HEK293 (cell line): ENCODE measurements around the gene PEX14.
A peak's percentile ranks its signal among the peaks of the same experiment; 100 is the strongest.

Experiments
- CTCF ChIA-PET: fragments of 350-600 bp; formaldehyde crosslinking; extraction: SDS; loops from one replicate; lab custom pipeline; 2021; ENCODE audit warnings: antibody characterized with exemption; lab: Yijun Ruan, JAX
- POLR2A ChIA-PET: fragments of 300-600 bp; formaldehyde crosslinking; extraction: SDS; loops from one replicate; lab custom pipeline; 2020; ENCODE audit warnings: antibody characterized with exemption, inconsistent platforms; lab: Yijun Ruan, JAX
- H3K27ac ChIP-seq: fragments of 200-500 bp; sonication (Bioruptor generic); 2 replicates; pipeline ENCODE4 v1.5.1; 2014; ENCODE audit warnings: low read depth, low read length, control low read depth, inconsistent platforms; ENCODE audit errors: extremely low read depth
- H3K36me3 ChIP-seq, 2 experiments: fragments of 200-500 bp in 1 of 2; sonication (Bioruptor generic) in 1 of 2; 1 replicate in 1 of 2; 2 replicates in 1 of 2; pipeline ENCODE4 v1.5.1; 2014 to 2017; ENCODE audit warnings: inconsistent platforms in 2 of 2, low read length in 2 of 2; ENCODE audit not compliant: control insufficient read depth in 2 of 2, insufficient read depth in 1 of 2
- H3K4me1 ChIP-seq: fragments of 200-500 bp; sonication (Bioruptor generic); 2 replicates; pipeline ENCODE4 v1.5.1; 2014; ENCODE audit warnings: mild to moderate bottlenecking, low read length, inconsistent platforms; ENCODE audit not compliant: control insufficient read depth, insufficient read depth
- H3K4me3 ChIP-seq: 2 replicates; pipeline ENCODE4 v1.5.1; 2011; ENCODE audit warnings: low read depth, mild to moderate bottlenecking, control low read depth, low read length, moderate library complexity
- H3K9me3 ChIP-seq: fragments of 200-500 bp; sonication (Bioruptor generic); 2 replicates; pipeline ENCODE4 v1.5.1; 2014; ENCODE audit warnings: low read depth, low read length, inconsistent platforms; ENCODE audit not compliant: control insufficient read depth, insufficient read depth
- BCL11B ChIP-seq: fragments of 450-650 bp; formaldehyde crosslinking; IDR thresholded peaks from 2 replicates; pipeline ENCODE4 v1.5.1; 2016; ENCODE audit warnings: low read depth, missing biosample characterization, missing genetic modification characterization
- FEZF1 ChIP-seq: fragments of 450-650 bp; formaldehyde crosslinking; IDR thresholded peaks from 2 replicates; pipeline ENCODE4 v1.5.1; 2016; ENCODE audit warnings: missing biosample characterization, missing genetic modification characterization
- HOXC10 ChIP-seq: sonication (generic); formaldehyde crosslinking; IDR thresholded peaks from 2 replicates; pipeline ENCODE4 v1.8.1; 2023; ENCODE audit warnings: mild to moderate bottlenecking, missing genetic modification reagents
- KLF8 ChIP-seq: fragments of 450-650 bp; formaldehyde crosslinking; IDR thresholded peaks from 2 replicates; pipeline ENCODE4 v1.5.1; 2016; ENCODE audit warnings: missing biosample characterization, missing genetic modification characterization
- OSR2 ChIP-seq: fragments of 450-650 bp; formaldehyde crosslinking; IDR thresholded peaks from 2 replicates; pipeline ENCODE4 v1.5.1; 2016; ENCODE audit warnings: missing biosample characterization, missing genetic modification characterization
- PRDM4 ChIP-seq: fragments of 450-650 bp; formaldehyde crosslinking; IDR thresholded peaks from 2 replicates; pipeline ENCODE4 v1.5.1; 2017; ENCODE audit warnings: missing biosample characterization, missing genetic modification characterization
- REST ChIP-seq: fragments of 450-650 bp; formaldehyde crosslinking; IDR thresholded peaks from 2 replicates; pipeline ENCODE4 v1.5.1; 2016; ENCODE audit warnings: missing biosample characterization, missing genetic modification characterization
- SP7 ChIP-seq: fragments of 450-650 bp; formaldehyde crosslinking; IDR thresholded peaks from 2 replicates; pipeline ENCODE4 v1.5.1; 2016; ENCODE audit warnings: missing biosample characterization, missing genetic modification characterization
- TRIM28 ChIP-seq: IDR thresholded peaks from 2 replicates; pipeline ENCODE4 v1.6.1; 2011; ENCODE audit warnings: low read length, control low read depth, borderline replicate concordance
- ZBTB20 ChIP-seq: fragments of 450-650 bp; formaldehyde crosslinking; IDR thresholded peaks from 2 replicates; pipeline ENCODE4 v1.5.1; 2016; ENCODE audit warnings: missing biosample characterization, missing genetic modification characterization
- ZBTB44 ChIP-seq: fragments of 450-650 bp; IDR thresholded peaks from 2 replicates; pipeline ENCODE4 v1.5.1; 2018; ENCODE audit warnings: missing biosample characterization, mild to moderate bottlenecking, missing genetic modification characterization
- ZFP3 ChIP-seq: fragments of 450-650 bp; formaldehyde crosslinking; IDR thresholded peaks from 2 replicates; pipeline ENCODE4 v1.5.1; 2016; ENCODE audit warnings: low read depth, missing biosample characterization, missing genetic modification characterization
- ZNF10 ChIP-seq: fragments of 450-650 bp; formaldehyde crosslinking; IDR thresholded peaks from 2 replicates; pipeline ENCODE4 v1.5.1; 2017; ENCODE audit warnings: missing biosample characterization, missing genetic modification characterization
- ZNF23 ChIP-seq: fragments of 450-650 bp; formaldehyde crosslinking; IDR thresholded peaks from 2 replicates; pipeline ENCODE4 v1.5.1; 2016; ENCODE audit warnings: missing biosample characterization, missing genetic modification characterization, borderline replicate concordance
- ZNF324 ChIP-seq: fragments of 450-650 bp; formaldehyde crosslinking; IDR thresholded peaks from 2 replicates; pipeline ENCODE4 v1.5.1; 2016; ENCODE audit warnings: missing biosample characterization, missing genetic modification characterization
- ZNF335 ChIP-seq: fragments of 450-650 bp; formaldehyde crosslinking; conservative IDR thresholded peaks from 2 replicates; pipeline ENCODE4 v1.5.1; 2016; ENCODE audit warnings: missing biosample characterization, missing genetic modification characterization
- ZNF549 ChIP-seq: fragments of 450-650 bp; IDR thresholded peaks from 2 replicates; pipeline ENCODE4 v1.5.1; 2018; ENCODE audit warnings: missing biosample characterization, missing genetic modification characterization, mild to moderate bottlenecking, inconsistent platforms, moderate library complexity
- ZNF555 ChIP-seq: fragments of 450-650 bp; formaldehyde crosslinking; conservative IDR thresholded peaks from 2 replicates; pipeline ENCODE4 v1.5.1; 2017; ENCODE audit warnings: missing biosample characterization, mild to moderate bottlenecking, missing genetic modification characterization, inconsistent platforms
- ZNF600 ChIP-seq: fragments of 450-650 bp; formaldehyde crosslinking; IDR thresholded peaks from 2 replicates; pipeline ENCODE4 v1.5.1; 2016; ENCODE audit warnings: missing biosample characterization, missing genetic modification characterization
- ZNF660 ChIP-seq: fragments of 450-650 bp; IDR thresholded peaks from 2 replicates; pipeline ENCODE4 v1.5.1; 2018; ENCODE audit warnings: missing biosample characterization, mild to moderate bottlenecking, missing genetic modification characterization
- TF ChIP-seq, protein P1 (sequence below): fragments of 450-650 bp; formaldehyde crosslinking; IDR thresholded peaks from 2 replicates; pipeline ENCODE4 v1.5.1; 2016; ENCODE audit warnings: missing biosample characterization, missing genetic modification characterization
- TF ChIP-seq, protein P2 (sequence below): fragments of 450-650 bp; formaldehyde crosslinking; IDR thresholded peaks from 2 replicates; pipeline ENCODE4 v1.5.1; 2016; ENCODE audit warnings: missing biosample characterization, missing genetic modification characterization

The PEX14 gene

GRCh38 chr1:10510520-10511493 lies 36.1 kb downstream of the PEX14 start:
- Histone ChIP-seq H3K9me3 (no peaks in the 10 kb centered on the region), H3K27ac (no peak overlapping the region), H3K4me3 (no peak overlapping the region), H3K4me1 (peaks cover 6% of the 10 kb centered on the region), H3K36me3 (no peaks in the 10 kb centered on the region)
- CTCF ChIA-PET: interaction anchor here (1.1 to 6.7 kb wide), 5 partner anchors 8 to 400 kb away, joined by 4 to 94 read pairs (median 4); no protein-coding TSS in a partner anchor
- POLR2A ChIA-PET: no interaction called here
- TF ChIP-seq KLF8 (tag by site-specific recombination) (peak; percentile 54; the same call in 1 of the 2 replicates), HOXC10 (CRISPR knock-in tag) (no peak), ZNF549 (tag by site-specific recombination) (no peak), ZFP3 (tag by site-specific recombination) (no peak), REST (no peak), FEZF1 (peak; percentile 56), ZNF10 (tag by site-specific recombination) (peak; percentile 60; the same call in 1 of the 2 replicates), ZNF660 (peak; percentile 86), ZNF324 (tag by site-specific recombination) (0 out of 2 replicates have a peak, but pooled peaks have one; percentile 61), ZNF555 (tag by site-specific recombination) (no peak), ZBTB20 (0 out of 2 replicates have a peak, but pooled peaks have one; percentile 22), ZBTB44 (peak; percentile 47; the same call in 1 of the 2 replicates), PRDM4 (tag by site-specific recombination) (peak; percentile 99), ZNF335 (tag by site-specific recombination) (0 out of 2 replicates have a peak, but pooled peaks have one; percentile 28), SP7 (tag by site-specific recombination) (peak; percentile 87), BCL11B (tag by site-specific recombination) (no peak), TRIM28 (0 out of 2 replicates have a peak, but pooled peaks have one; percentile 32), ZNF23 (tag by site-specific recombination) (no peak), OSR2 (tag by site-specific recombination) (peak; percentile 68), ZNF600 (tag by site-specific recombination) (peak; percentile 83)
- TF ChIP-seq, protein P1, sequence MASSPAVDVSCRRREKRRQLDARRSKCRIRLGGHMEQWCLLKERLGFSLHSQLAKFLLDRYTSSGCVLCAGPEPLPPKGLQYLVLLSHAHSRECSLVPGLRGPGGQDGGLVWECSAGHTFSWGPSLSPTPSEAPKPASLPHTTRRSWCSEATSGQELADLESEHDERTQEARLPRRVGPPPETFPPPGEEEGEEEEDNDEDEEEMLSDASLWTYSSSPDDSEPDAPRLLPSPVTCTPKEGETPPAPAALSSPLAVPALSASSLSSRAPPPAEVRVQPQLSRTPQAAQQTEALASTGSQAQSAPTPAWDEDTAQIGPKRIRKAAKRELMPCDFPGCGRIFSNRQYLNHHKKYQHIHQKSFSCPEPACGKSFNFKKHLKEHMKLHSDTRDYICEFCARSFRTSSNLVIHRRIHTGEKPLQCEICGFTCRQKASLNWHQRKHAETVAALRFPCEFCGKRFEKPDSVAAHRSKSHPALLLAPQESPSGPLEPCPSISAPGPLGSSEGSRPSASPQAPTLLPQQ (tag by site-specific recombination): peak; percentile 83
- TF ChIP-seq, protein P2, sequence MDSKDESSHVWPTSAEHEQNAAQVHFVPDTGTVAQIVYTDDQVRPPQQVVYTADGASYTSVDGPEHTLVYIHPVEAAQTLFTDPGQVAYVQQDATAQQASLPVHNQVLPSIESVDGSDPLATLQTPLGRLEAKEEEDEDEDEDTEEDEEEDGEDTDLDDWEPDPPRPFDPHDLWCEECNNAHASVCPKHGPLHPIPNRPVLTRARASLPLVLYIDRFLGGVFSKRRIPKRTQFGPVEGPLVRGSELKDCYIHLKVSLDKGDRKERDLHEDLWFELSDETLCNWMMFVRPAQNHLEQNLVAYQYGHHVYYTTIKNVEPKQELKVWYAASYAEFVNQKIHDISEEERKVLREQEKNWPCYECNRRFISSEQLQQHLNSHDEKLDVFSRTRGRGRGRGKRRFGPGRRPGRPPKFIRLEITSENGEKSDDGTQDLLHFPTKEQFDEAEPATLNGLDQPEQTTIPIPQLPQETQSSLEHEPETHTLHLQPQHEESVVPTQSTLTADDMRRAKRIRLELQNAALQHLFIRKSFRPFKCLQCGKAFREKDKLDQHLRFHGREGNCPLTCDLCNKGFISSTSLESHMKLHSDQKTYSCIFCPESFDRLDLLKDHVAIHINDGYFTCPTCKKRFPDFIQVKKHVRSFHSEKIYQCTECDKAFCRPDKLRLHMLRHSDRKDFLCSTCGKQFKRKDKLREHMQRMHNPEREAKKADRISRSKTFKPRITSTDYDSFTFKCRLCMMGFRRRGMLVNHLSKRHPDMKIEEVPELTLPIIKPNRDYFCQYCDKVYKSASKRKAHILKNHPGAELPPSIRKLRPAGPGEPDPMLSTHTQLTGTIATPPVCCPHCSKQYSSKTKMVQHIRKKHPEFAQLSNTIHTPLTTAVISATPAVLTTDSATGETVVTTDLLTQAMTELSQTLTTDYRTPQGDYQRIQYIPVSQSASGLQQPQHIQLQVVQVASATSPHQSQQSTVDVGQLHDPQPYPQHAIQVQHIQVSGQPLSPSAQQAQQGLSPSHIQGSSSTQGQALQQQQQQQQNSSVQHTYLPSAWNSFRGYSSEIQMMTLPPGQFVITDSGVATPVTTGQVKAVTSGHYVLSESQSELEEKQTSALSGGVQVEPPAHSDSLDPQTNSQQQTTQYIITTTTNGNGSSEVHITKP: peak; percentile 65
